OCI-M2 (cell line): ENCODE results near the gene DNASE1L1.
"Not testable (repeated sequence)": the region's sequence is repeated elsewhere in the genome, so short reads cannot be mapped to it uniquely, and the experiment has no call there.

Source experiments
- DNase-seq: peaks from one replicate; lab custom pipeline; 2025; ENCODE audit not compliant: unreplicated experiment; lab: John Stamatoyannopoulos, UW

The DNASE1L1 gene

DNA sequence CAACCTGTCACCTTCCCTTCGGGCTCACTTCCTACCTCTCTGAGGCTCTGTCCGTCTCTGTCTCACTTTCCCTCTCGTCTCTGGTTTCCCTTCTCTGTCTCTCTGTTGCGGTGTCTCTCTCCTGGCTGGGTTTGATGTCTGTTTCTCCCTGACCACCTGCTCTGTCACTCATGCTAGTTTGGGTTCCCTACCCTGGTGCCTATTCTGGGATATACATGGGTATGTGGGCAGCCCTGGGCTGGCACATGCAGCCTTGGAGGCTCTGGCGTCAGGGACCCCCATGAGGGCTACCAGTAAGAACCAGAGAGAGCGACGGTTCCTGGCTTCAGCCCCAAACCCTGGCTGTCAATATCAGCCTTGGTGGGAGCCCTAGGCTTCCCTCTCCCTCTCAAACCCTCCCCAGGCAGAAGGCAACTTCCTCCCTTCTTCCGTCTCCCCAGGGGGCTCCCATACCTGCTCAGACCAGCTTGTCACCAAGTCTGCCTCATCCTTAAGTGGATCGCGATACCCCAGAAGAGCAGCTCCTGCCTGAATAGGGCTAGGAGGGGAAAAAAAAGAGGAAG is 314 bp downstream of the DNASE1L1 start:
- no peak for DNase-seq

DNA sequence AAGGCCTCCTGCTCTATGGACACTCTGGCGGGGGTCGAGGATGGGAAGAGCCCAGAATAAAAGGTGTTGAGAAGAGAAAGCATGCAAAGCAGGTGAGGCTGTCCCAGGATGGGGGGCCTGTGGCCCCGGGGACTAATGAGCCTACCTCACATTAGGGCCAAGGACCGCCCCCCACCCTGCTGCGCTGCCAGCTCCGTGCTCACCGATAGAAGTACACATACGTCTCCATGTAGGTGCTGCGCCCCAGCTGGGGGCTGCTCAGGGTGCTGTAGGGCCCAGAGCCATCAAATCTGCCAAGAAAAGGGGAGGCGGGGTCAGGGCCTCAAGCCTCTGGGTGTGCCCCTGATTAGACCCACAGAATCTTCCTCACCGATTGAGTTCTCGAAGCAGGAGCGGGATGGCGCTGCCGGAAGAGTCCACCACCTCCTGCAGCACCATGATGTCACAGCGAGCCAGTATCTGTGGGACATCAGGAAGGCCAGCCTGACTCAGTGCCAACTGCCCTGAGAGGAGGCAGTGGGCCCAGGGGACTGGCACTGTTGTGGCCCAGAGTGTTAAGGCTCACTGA is 4.3 kb downstream of the DNASE1L1 start:
- DNase-seq, result no peak

DNA sequence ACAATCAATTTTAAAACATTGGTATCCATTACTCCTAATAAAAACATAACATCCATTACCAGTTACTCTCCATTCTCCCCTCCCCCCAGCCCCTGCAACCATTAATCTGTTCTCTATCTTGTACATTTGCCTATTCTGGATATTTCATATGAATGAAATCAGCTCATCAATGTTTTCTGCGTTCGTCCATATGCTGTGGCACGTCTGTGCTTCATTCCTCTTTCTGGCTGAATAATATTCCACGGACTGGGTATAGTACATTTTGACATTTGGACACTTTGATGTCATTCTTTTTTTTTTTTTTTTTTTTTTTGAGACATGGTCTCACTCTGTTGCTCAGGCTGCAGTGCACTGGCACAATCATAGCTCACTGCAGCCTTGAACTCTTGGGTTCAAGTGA is 5.2 kb downstream of the DNASE1L1 start:
- no peak for DNase-seq

DNA sequence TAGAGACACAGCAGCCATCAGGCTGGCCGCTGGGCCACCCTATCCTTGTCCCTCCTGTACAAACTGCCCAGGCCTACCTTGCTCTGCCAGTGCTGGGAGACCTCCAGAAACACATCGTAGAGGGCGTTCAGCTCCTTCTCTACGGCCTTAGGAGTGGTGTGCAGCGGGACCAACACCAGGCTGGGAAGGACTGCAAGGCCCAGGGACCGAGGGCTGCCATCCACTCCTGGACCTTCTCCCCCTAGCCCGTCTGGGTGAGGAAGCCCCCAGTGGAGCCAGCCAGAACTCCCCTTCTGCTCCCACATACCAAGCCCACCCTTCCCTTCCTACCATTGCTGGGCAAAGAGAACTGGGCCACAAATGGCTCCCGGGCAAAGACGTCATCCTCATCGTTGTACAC is 5.9 kb downstream of the DNASE1L1 start:
- DNase-seq, result no peak

DNA sequence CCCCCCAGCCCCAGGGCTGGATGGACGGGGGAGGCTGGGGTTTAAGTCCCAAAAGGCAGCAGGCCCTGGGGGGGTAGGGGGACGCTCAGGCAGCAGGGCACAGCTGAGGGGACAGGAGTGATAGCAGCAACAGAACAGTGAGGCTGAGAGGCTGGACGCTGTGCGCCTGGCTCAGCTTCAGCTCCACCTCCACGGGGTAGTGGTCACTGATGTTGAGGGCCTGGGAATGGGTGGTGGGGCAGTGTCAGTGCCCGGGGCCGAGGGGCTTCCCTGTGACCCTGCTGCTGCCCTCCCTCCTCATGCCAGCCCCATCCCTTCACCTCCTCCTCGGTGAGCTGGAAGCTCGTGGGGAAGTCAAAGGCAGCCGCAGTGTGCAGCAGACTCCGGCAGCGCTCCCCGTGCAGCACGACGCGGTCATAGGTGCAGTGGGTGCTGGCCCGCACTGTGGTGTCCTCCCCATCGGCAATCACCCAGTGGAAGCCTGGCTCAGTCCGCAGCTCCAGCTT is 6.4 kb downstream of the DNASE1L1 start:
- DNase-seq, result no peak

DNA sequence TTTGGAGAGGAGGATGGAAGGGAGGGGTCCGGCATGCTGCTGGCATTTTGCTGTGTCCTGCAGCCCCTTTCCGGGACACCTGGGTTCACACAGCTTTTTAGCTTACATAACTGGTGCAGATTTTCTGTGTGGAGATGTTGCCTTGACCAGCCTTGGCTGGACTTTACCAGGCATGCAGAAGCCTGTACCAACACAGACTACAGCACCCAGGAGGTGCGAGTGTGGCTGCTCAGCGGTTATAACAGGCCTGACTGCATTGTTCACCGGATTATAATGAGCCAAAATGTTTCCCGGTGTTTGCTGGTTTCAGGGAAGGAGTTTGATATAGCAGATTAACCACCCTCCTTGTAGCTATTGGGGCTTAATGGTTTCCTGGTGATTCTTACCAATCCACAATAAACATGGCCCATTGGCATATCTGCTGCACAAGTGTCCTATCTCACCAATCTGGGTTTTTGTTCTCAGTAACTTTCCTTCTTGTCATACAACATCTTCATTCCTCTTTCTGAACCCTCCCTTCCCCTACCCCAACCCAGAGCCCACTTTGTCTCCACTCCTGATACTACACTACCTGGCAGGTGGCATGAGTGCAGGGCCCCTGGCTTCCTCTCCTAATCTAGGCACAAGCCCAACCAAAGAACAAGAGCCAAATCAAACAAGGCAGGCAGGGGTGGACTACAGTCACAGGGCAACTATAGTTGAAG is 7.0 kb downstream of the DNASE1L1 start:
- no peak for DNase-seq

DNA sequence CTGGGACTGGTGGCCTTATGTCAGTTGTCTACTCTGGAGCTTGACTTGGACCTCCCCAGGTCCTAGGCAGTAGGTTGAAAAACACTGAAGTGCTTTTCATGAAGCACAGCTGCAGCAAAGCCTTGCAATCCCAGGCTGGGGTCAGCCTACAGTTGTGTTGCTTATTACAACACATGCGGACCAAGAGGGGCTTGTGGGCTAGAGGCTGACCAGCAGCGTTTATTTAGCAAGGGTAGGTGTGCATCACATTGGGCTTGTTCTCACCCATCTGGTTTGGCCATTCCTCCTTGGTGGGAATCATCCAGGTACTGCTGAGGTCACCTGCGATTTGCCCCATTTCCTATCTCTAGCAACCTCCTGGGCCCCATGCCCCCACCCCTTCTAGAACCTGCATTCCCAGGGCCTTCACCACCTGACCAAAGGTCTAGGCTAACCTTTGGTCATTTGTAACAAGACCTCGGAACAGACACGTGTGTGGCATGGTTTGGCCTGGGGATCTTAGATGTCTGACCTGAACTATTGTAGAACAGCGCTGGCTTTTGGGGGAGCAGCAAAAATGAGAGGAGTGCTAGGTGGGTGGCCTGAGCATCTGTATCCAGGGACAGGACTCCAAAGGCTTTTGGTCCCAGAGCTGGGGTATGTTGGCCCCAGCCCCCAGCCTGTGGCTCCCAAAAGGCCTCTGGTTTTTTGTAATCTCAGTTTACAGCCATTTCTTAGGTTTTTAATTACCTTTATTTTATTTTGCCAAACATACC is 7.8 kb downstream of the DNASE1L1 start:
- no peak for DNase-seq

DNA sequence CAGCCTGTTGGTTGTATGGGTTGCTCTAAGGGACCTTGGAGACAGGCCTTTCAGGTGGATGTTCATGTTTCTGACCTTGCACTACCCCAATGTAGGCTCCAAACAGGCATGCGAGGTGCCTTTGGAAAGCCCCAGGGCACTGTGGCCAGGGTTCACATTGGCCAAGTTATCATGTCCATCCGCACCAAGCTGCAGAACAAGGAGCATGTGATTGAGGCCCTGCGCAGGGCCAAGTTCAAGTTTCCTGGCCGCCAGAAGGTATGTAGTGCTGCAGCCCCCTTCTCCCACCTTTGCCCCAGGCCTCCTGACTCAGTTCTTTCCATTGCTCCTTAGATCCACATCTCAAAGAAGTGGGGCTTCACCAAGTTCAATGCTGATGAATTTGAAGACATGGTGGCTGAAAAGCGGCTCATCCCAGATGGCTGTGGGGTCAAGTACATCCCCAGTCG is 8.7 kb downstream of the DNASE1L1 start:
- DNase-seq, result not testable (repeated sequence)

DNA sequence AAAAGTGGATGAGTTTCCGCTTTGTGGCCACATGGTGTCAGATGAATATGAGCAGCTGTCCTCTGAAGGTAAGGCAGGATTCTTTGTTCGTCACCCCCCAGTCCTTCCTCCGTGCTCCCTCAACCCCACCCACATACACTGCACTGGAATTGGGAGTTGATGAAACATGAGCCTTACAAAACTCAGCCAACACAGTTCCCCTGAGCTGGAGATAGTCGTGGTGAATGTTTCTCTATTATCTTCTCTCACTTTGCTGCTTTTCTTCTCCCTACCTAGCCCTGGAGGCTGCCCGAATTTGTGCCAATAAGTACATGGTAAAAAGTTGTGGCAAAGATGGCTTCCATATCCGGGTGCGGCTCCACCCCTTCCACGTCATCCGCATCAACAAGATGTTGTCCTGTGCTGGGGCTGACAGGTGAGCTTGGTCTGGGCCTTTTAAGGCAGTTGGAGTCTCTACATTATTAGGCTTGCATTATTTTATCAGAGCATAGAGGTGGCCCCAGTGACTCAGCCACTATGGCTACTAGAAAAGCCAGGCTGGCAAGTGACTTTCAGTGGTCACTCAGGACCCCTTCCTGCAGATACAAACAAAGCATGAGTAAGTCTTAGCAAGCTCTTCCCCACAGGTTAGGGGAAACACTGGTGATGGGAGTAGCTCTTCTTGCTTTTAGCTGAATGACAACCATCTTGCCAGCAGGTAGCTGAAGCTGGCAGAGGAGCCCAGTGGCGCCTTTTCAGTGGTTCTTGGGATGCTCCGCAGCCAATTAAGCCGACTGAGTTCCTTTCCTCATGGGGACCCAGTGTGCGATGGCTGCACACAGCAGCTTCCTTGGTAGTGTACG is 9.3 kb downstream of the DNASE1L1 start:
- no peak for DNase-seq

DNA sequence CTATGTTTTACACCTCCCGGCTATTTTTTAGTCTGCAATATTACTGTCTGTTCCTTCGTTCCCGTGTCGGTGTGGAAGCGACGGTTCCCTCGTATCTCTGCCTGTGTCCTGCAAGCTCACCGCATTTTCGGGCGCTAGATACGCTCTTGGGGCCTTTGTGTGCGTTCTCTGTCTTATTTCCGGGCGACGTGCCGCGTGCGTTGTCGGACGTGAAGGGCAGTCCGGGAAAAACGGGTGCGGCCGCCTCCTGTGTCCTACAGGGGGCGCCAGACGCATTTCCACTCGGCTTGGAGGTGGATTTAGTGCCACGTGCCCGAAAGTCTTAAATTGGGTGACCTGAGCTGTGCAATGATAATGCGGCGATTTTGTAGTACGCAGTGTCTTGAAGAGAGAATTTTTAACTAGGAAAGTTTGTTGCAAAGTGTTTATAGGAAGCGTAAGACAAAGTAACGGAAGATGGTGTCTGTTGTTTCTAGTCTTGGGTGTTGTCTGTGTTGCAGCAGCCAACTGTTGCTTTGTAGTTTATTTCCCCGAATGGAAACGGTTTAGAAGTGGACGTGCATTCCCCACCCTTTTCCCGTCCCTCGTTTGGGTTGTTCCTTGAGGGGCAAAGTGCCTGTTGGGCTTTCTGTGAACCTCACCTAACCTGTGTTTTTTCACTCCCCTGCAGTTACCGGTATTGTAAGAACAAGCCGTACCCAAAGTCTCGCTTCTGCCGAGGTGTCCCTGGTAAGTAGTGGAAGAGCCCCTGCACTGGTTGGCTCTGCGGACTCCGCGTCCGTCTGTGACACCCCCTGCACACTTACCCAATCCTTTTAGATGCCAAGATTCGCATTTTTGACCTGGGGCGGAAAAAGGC is 10.2 kb downstream of the DNASE1L1 start:
- no peak for DNase-seq

DNA sequence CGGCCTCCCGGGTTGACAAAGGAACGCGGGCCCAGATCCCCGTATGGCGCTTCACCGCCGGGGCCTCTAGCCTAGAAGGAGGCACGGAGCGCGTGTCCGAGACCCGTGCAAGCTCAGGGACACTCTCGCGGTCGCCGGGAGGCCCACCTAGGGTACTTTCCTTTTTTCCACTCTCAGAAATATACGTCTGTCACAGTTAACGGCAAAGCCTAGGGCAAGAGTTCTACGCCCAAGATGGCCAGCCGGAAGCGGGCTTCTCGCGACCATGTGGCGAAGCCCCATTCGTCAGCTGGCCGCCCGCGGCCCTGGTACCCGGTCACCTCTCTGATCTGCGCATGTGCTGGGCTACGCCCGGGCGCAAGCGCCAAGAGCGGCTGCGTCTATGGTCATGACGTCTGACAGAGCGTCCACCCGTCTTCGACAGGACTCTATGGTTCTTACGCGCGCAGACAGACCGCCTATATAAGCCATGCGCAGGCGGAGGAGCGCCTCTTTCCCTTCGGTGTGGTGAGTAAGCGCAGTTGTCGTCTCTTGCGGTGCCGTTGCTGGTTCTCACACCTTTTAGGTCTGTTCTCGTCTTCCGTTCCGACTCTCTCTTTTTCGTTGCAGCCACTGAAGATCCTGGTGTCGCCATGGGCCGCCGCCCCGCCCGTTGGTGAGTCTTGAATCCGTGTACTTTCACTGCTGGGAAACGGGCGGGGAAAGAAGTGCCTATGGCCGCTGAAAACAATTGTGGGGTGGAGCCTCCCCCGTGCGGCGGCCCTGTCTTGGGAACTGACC is 11.0 kb downstream of the DNASE1L1 start, which contains the start of gene RPL10:
RPL10 (plus strand) TSS at position 490 of the 780 bp plus-strand sequence; CDS start at position 633, 143 bp downstream.
- peak; percentile 18 for DNase-seq

DNA sequence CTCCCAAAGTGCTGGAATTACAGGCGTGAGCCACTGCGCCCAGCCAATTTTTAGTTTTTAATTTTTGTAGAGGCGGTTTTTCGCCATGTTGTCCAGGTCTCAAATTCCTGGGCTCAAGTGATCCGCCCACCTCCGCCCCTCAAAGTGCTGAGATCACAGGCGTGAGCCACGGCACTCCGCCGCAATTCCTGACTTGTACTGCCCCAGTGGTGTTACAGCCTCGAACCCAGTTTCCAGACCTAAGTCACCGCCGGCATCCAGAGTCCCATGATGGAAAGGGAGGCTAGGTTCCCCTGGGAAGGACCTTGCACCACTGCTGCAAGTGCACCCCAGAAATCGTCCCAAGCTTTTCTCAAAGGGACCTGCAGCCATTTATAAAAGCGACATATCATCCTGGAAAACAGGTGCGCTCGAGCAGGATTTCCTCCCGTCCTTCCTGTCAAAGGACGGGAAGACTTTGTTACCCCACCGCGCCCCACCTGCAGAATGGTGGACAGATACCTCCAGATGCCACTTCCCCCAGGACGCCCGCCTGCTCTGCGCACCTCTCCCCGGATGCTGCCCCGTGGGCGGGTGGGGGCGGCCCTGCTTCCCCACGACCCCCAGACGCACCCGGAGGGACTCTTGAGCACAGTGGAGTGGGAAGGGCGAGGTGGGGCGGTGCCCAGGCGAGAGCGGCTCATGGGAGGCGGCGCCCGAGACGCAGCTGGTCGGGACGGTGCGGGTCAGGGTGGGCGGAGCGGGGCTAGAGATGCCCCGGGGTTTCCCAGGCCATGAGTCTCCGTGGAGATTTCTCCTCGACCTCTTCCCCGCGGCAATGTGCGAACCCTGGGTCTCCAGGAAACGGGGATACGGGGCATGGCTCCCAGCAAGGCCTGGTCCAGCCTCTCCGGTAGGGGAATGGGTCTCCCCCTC is 11.8 kb downstream of the DNASE1L1 start:
- DNase-seq, result no peak

DNA sequence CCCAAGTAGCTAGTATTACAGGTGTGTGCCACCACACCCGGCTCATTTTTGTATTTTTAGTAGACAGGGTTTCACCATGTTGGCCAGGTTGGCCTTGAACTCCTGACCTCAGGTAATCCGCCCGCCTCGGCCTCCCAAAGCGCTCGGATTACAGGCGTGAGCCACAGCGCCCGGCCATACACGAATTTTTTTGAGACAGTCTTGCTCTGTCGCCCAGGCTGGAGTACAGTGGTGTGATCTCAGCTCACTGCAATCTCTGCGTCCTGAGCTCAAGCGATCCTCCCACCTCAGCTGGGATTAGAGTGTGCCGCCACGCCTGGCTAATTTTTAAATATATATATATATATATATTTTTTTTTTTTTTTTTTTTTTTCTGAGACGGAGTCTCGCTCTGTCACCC is 12.7 kb downstream of the DNASE1L1 start:
- not testable (repeated sequence) for DNase-seq

DNA sequence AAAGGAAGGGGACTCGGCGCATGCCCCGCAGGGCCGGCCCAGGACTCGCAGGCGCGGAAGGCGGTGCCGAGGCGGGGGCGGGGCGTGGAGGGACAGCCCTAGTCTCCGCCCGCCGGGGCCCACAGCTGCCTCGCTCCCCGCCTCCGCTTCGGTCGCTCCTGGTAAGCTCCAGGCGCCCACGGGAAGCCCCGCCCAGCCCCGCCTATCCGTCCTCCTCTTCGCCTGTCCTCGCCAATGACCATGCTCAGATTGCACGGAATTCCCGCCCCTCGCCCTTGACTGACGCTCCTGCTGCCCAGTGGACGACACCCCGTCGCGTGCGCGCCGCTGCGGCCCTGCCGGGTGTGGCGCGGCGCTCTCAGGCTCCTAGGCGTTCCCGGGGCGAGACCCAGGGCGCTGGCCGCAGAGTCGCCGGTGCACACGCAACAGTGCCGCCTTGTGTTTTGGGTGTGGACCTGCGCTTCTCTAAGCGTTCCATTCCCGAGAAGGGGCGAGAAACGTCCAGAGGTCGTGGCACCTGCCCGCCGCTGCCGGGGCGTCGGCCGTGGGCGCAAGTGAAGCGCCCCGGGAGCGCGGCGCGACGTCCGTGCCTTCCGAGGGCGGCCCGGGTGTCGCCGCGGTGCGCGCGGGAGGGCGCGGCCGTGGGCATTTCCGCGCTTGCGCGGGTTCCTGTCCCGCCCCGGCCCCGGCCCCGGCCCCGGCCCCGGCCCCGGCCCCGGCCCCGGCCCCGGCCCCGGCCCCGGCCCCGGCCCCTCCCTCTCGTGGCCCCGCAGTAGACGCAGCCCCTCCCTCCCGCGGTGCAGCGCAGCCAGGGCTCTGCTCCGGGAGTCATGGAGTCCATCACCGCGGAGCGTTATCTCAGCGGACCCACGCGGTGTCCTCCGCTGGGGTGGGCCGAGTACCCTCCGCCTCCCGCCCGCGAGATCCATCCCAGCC is 19.0 kb downstream of the DNASE1L1 start:
- not testable (repeated sequence) for DNase-seq

DNA sequence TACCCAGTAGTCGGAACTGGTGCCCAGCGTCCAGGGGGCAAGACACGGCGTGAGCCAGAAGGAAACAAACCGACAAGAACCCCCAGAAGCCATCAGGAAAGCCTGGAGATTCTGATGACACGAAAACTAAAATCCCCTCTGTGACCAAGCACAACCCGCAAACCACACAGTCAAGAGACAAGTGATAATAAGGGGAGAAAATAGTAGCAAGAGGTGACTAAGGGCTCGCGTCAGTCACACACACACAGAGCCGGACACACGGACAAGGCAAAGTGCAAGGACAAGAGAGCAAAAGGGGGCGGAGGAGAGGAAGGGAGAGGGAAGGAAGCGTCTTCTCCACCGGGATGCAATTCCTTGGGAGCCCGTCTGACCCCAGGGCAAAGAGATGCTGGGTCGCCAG is 20.4 kb downstream of the DNASE1L1 start:
- DNase-seq, result not testable (repeated sequence)

DNA sequence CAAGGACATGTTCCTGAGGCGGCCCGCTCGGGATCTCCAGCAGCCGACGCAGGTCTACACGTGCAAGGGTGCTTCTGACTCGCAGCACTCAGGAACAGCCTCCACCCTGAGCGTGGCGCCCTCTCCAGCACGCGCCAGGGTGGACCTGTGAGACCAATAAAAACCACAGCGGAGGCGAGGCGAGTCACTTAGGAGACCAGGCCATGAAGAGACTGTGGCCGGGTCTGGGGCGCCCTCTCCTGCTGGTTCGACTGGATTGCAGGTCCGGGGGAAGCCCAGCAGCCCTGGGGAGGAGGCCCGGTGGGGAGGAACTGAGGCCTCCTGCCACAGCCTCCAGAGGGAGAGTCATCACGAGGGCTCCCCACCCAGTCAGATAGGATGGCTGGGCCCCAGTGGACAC is 21.0 kb downstream of the DNASE1L1 start:
- not testable (repeated sequence) for DNase-seq
